ENCODE measurements around the gene WLS. TPM values are rescaled to one million over a fixed set of nuclear protein-coding genes. Genes with fewer than 3 reads are reported as not detected.
A peak's percentile ranks its signal among the peaks of the same experiment; 100 is the strongest.

The WLS gene
- total RNA-seq, 5 donors from 2014 or later (not counting 1 experiment from before 2014, with no cell fraction given): 0.53 to 1.9 (median 1.0) TPM; not detected in 2

GRCh38 chr1:68254667-68255226 is 22.4 kb upstream of the WLS start:
- CTCF ChIA-PET: no interaction called here
- no peak overlapping the region for H3K4me3 ChIP-seq (ENCODE audit: control insufficient read depth in 1 of 2, extremely low read depth in 1 of 2, low read length in 1 of 2)
- WGBS (ENCODE audit: insufficient coverage): no CpG with 5 or more reads among the region's 3 CpGs

DNA sequence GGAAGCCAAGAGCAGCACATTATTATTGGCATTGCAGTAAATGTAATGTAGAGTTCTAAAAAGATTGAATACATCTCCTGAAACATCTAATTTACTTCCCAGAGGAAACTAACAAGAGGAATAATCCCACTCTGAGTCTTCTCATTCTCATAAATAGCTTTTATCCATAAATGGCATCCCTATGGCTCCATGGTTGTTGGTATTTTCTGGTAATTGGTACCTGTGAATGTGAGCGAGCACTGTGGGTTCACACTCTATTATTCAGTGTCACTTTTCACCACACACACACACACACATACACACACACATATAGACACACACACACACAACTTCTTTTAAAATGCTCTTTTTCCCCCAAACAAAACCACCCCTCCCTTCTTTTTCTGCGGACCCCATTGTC is 4.7 kb upstream of the WLS start:
- Histone ChIP-seq H3K27ac (ENCODE audit: low read length) (no peak overlapping the region), H3K4me1 (ENCODE audit: control insufficient read depth in 1 of 2, extremely low read depth in 1 of 2, insufficient read depth in 2 of 2, low read length in 2 of 2) (peaks cover 2 to 4% of the 10 kb centered on the region in 2 experiments), H3K36me3 (ENCODE audit: control insufficient read depth in 2 of 2, extremely low read depth in 1 of 2, insufficient read depth in 1 of 2, low read length in 1 of 2) (no peaks in the 10 kb centered on the region), H3K27me3 (replicated peaks in 1 of 2; ENCODE audit: control insufficient read depth in 2 of 2, extremely low read depth in 1 of 2, insufficient read depth in 2 of 2, low read length in 1 of 2) (peaks cover 8 to 10% of the 10 kb centered on the region in 2 experiments), H3K9me3 (no peaks in the 10 kb centered on the region), H3K4me3 (ENCODE audit: control insufficient read depth in 1 of 2, extremely low read depth in 1 of 2, low read length in 1 of 2) (no peak overlapping the region)
- POLR2A ChIA-PET: no interaction called here
- WGBS (ENCODE audit: insufficient coverage): no CpG with 5 or more reads among the region's 2 CpGs
- Mint-ChIP-seq H3K9me3 (peaks cover 0 to 10% (median 3%) of the 10 kb centered on the region in 3 donors), H3K36me3 (no peaks in the 10 kb centered on the region), H3K4me3 (no peak overlapping the region), H3K27me3 (peaks cover 24 to 25% of the 10 kb centered on the region in 2 donors), H3K27ac (no peak overlapping the region), H3K4me1 (peaks cover 7 to 10% (median 9%) of the 10 kb centered on the region in 3 donors)
- DNase-seq (no peak), ATAC-seq (replicated peaks in 1 of 4) (no peak)
- CTCF ChIA-PET: no interaction called here

More at GRCh38 chr1:68254667-68255226, 22.4 kb upstream of the WLS start:
- no peaks in the 10 kb centered on the region for H3K4me1 Mint-ChIP-seq
- no peak overlapping the region for H3K4me3 Mint-ChIP-seq
- H3K27ac Mint-ChIP-seq: no peak overlapping the region
- ATAC-seq (replicated peaks in 1 of 4) (no peak), DNase-seq (no peak)
- H3K27me3 ChIP-seq (replicated peaks in 1 of 2; ENCODE audit: control insufficient read depth in 2 of 2, extremely low read depth in 1 of 2, insufficient read depth in 2 of 2, low read length in 1 of 2): no peaks in the 10 kb centered on the region
- no peaks in the 10 kb centered on the region for H3K36me3 ChIP-seq (ENCODE audit: control insufficient read depth in 2 of 2, extremely low read depth in 1 of 2, insufficient read depth in 1 of 2, low read length in 1 of 2)
- no peaks in the 10 kb centered on the region for H3K27me3 Mint-ChIP-seq
- H3K4me1 ChIP-seq (ENCODE audit: control insufficient read depth in 1 of 2, extremely low read depth in 1 of 2, insufficient read depth in 2 of 2, low read length in 2 of 2): no peaks in the 10 kb centered on the region
- peaks cover 0 to 11% (median 11%) of the 10 kb centered on the region in 3 donors for H3K9me3 Mint-ChIP-seq
- POLR2A ChIA-PET: no interaction called here
- no peaks in the 10 kb centered on the region for H3K9me3 ChIP-seq
- no peaks in the 10 kb centered on the region for H3K36me3 Mint-ChIP-seq
- H3K27ac ChIP-seq (ENCODE audit: low read length): no peak overlapping the region

DNA sequence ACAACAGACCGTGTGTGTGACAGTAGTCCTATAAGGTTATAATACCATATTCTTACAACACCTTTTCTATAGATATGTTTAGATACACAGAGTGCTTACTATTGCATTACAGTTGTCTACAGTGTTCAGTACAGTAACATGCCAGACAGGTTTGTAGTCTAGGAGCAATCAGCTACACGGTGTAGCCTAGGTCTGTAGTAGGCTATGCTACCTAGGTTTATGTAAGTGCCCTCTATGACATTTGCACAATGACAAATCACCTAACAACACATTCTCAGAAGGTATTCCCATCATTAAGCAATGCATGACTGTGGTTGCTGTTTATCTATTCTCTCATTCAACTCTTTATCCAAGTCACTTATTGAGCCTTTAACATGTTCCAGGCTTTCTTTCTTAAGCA is 1.8 kb upstream of the WLS start:
- H3K4me1 ChIP-seq (ENCODE audit: control insufficient read depth in 1 of 2, extremely low read depth in 1 of 2, insufficient read depth in 2 of 2, low read length in 2 of 2): peaks cover 2 to 6% of the 10 kb centered on the region in 2 experiments
- WGBS (ENCODE audit: insufficient coverage): no CpG with 5 or more reads among the region's 2 CpGs
- DNase-seq: no peak
- Mint-ChIP-seq H3K36me3 (no peaks in the 10 kb centered on the region), H3K4me1 (peaks cover 12 to 20% (median 17%) of the 10 kb centered on the region in 3 donors), H3K27me3 (peaks cover 41 to 48% of the 10 kb centered on the region in 2 donors), H3K4me3 (peak overlapping the region in 1 of 3 donors; percentile 18), H3K9me3 (peaks cover 0 to 4% (median 0%) of the 10 kb centered on the region in 3 donors), H3K27ac (no peak overlapping the region)
- no peak for ATAC-seq (replicated peaks in 1 of 4)
- no peak overlapping the region for H3K27ac ChIP-seq (ENCODE audit: low read length)
- peaks cover 17 to 27% of the 10 kb centered on the region in 2 experiments for H3K27me3 ChIP-seq (replicated peaks in 1 of 2; ENCODE audit: control insufficient read depth in 2 of 2, extremely low read depth in 1 of 2, insufficient read depth in 2 of 2, low read length in 1 of 2)
- no peaks in the 10 kb centered on the region for H3K36me3 ChIP-seq (ENCODE audit: control insufficient read depth in 2 of 2, extremely low read depth in 1 of 2, insufficient read depth in 1 of 2, low read length in 1 of 2)
- ChIA-PET CTCF (no interaction called here), POLR2A (no interaction called here)
- H3K4me3 ChIP-seq (ENCODE audit: control insufficient read depth in 1 of 2, extremely low read depth in 1 of 2, low read length in 1 of 2): no peak overlapping the region
- no peaks in the 10 kb centered on the region for H3K9me3 ChIP-seq

GRCh38 chr1:68233202-68233601 is 879 bp upstream of the WLS start:
- no peak overlapping the region for H3K4me3 ChIP-seq (ENCODE audit: control insufficient read depth in 1 of 2, extremely low read depth in 1 of 2, low read length in 1 of 2)

DNA sequence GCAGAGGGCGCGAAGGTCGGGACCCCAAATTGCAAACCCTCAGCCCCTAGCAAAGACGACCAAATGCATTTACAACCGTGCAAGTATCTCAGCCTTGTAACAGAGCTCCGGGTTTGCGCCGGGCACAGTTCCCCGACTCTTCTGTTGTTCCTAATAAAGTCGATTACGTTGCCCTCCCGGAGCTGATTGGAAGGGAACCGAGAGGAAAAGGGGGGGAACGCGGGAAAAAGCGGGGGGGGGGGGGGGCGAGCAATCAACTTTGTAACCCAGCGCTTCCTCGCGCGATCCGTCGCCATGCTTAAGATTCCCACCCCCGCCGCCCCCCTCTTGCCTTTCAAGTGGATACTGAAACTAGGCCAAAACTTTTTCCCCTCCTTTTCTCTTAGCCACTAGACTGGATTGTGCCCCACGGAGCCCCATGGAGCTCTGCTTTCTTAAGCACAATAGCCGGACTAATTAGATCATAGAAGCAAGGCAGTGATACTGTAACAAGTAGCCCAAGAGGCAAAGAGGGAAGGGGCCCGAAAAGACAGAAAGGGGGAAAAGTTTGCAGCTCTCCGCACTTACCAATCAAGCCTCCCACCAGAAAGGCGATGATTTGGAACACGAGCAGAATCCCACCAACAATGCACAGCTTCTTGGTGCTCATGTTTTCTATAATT is 565 bp downstream of the WLS start:
- no peaks in the 10 kb centered on the region for H3K36me3 ChIP-seq (ENCODE audit: control insufficient read depth in 2 of 2, extremely low read depth in 1 of 2, insufficient read depth in 1 of 2, low read length in 1 of 2)
- no peak overlapping the region for H3K27ac ChIP-seq (ENCODE audit: low read length)
- Mint-ChIP-seq H3K36me3 (no peaks in the 10 kb centered on the region), H3K4me3 (peak overlapping the region in 1 of 3 donors; percentile 62), H3K27ac (no peak overlapping the region), H3K9me3 (peaks cover 0 to 4% (median 0%) of the 10 kb centered on the region in 3 donors), H3K27me3 (peaks cover 44 to 52% of the 10 kb centered on the region in 2 donors), H3K4me1 (peaks cover 12 to 20% (median 17%) of the 10 kb centered on the region in 3 donors)
- no peaks in the 10 kb centered on the region for H3K9me3 ChIP-seq
- POLR2A ChIA-PET: no interaction called here
- peaks cover 2 to 6% of the 10 kb centered on the region in 2 experiments for H3K4me1 ChIP-seq (ENCODE audit: control insufficient read depth in 1 of 2, extremely low read depth in 1 of 2, insufficient read depth in 2 of 2, low read length in 2 of 2)
- peak overlapping the region in 1 of 2 donors; percentile 29 for H3K4me3 ChIP-seq (ENCODE audit: control insufficient read depth in 1 of 2, extremely low read depth in 1 of 2, low read length in 1 of 2)
- no peak for DNase-seq
- WGBS (ENCODE audit: insufficient coverage): 0% methylated on average over 18 of the region's 31 CpGs
- peaks cover 17 to 31% of the 10 kb centered on the region in 2 experiments for H3K27me3 ChIP-seq (replicated peaks in 1 of 2; ENCODE audit: control insufficient read depth in 2 of 2, extremely low read depth in 1 of 2, insufficient read depth in 2 of 2, low read length in 1 of 2)
- ATAC-seq (replicated peaks in 1 of 4): no peak
- CTCF ChIA-PET: no interaction called here

More at GRCh38 chr1:68233202-68233601, 879 bp upstream of the WLS start:
- Histone ChIP-seq H3K36me3 (ENCODE audit: control insufficient read depth in 2 of 2, extremely low read depth in 1 of 2, insufficient read depth in 1 of 2, low read length in 1 of 2) (no peaks in the 10 kb centered on the region), H3K9me3 (no peaks in the 10 kb centered on the region), H3K27ac (ENCODE audit: low read length) (no peak overlapping the region), H3K4me1 (ENCODE audit: control insufficient read depth in 1 of 2, extremely low read depth in 1 of 2, insufficient read depth in 2 of 2, low read length in 2 of 2) (peaks cover 2 to 6% of the 10 kb centered on the region in 2 experiments), H3K27me3 (replicated peaks in 1 of 2; ENCODE audit: control insufficient read depth in 2 of 2, extremely low read depth in 1 of 2, insufficient read depth in 2 of 2, low read length in 1 of 2) (peaks cover 17 to 27% of the 10 kb centered on the region in 2 experiments)
- Mint-ChIP-seq H3K36me3 (no peaks in the 10 kb centered on the region), H3K27me3 (peaks cover 42 to 50% of the 10 kb centered on the region in 2 donors), H3K27ac (no peak overlapping the region), H3K4me3 (peak overlapping the region in 1 of 3 donors; percentile 62), H3K9me3 (peaks cover 0 to 4% (median 0%) of the 10 kb centered on the region in 3 donors), H3K4me1 (peaks cover 12 to 20% (median 17%) of the 10 kb centered on the region in 3 donors)
- DNase-seq (no peak), ATAC-seq (replicated peaks in 1 of 4) (no peak)
- no CpG with 5 or more reads among the region's 1 CpG for WGBS (ENCODE audit: insufficient coverage)
- ChIA-PET POLR2A (no interaction called here), CTCF (no interaction called here)

GRCh38 chr1:68230901-68231626 is 1.3 kb downstream of the WLS start:
- ChIA-PET POLR2A (no interaction called here), CTCF (no interaction called here)
- Histone ChIP-seq H3K9me3 (no peaks in the 10 kb centered on the region), H3K4me3 (ENCODE audit: control insufficient read depth in 1 of 2, extremely low read depth in 1 of 2, low read length in 1 of 2) (peak overlapping the region in 1 of 2 donors; percentile 38), H3K27me3 (replicated peaks in 1 of 2; ENCODE audit: control insufficient read depth in 2 of 2, extremely low read depth in 1 of 2, insufficient read depth in 2 of 2, low read length in 1 of 2) (peaks cover 17 to 31% of the 10 kb centered on the region in 2 experiments), H3K4me1 (ENCODE audit: control insufficient read depth in 1 of 2, extremely low read depth in 1 of 2, insufficient read depth in 2 of 2, low read length in 2 of 2) (peaks cover 2 to 6% of the 10 kb centered on the region in 2 experiments), H3K36me3 (ENCODE audit: control insufficient read depth in 2 of 2, extremely low read depth in 1 of 2, insufficient read depth in 1 of 2, low read length in 1 of 2) (no peaks in the 10 kb centered on the region), H3K27ac (ENCODE audit: low read length) (no peak overlapping the region)
- ATAC-seq (replicated peaks in 1 of 4) (no peak), DNase-seq (no peak)
- no peaks in the 10 kb centered on the region for H3K36me3 Mint-ChIP-seq
- peaks cover 49 to 56% of the 10 kb centered on the region in 2 donors for H3K27me3 Mint-ChIP-seq
- H3K4me1 Mint-ChIP-seq: peaks cover 12 to 20% (median 17%) of the 10 kb centered on the region in 3 donors
- H3K27ac Mint-ChIP-seq: no peak overlapping the region
- H3K4me3 Mint-ChIP-seq: peak overlapping the region in 1 of 3 donors; percentile 59
- H3K9me3 Mint-ChIP-seq: peaks cover 0 to 4% (median 0%) of the 10 kb centered on the region in 3 donors
- WGBS (ENCODE audit: insufficient coverage): 5% methylated on average over 52 of the region's 62 CpGs
